Lower leg skin (tissue), 3 donors: ENCODE measurements around the gene WNK2.

ENCODE experiments used
- CTCF ChIP-seq, 3 donors: fragments of 450-650 bp; IDR thresholded peaks; one replicate each; pipeline ENCODE4 v1.5.1; 2016; ENCODE audit warnings: antibody characterized with exemption in 3 of 3, mild to moderate bottlenecking in 3 of 3, moderate library complexity in 2 of 3
- POLR2A ChIP-seq, 2 donors: fragments of 450-650 bp; IDR thresholded peaks; one replicate each; pipeline ENCODE4 v1.6.1; 2016 to 2017; ENCODE audit warnings: antibody characterized with exemption in 2 of 2, mild to moderate bottlenecking in 1 of 2, moderate library complexity in 1 of 2

- TF ChIP-seq POLR2A (IDR thresholded peaks at IDR 0.05) (no peak), CTCF (IDR thresholded peaks at IDR 0.05) (no peak)
Measured at GRCh38 chr9:93343663-93344062, 159.7 kb downstream of the WNK2 start.
